WTC11 (cell line): Measurements from ENCODE around the gene POLR3G. TPM values are rescaled to one million over a fixed set of nuclear protein-coding genes. Genes with fewer than 3 reads are reported as not detected.

ENCODE experiments used
- ATAC-seq: fragments of 200-7000 bp; cut with Tn5 transposase; 2 replicates; pipeline ENCODE4 v1.10.0; 2021; ENCODE audit warnings: mild to moderate bottlenecking, moderate library complexity
- CTCF ChIA-PET: fragments of 300-600 bp; sonication (Branson Sonifier 250); formaldehyde crosslinking; loops from one replicate; lab custom pipeline; 2021; ENCODE audit warnings: antibody characterized with exemption; lab: Charles Lee
- POLR2A ChIA-PET: fragments of 350-600 bp; sonication (Branson Sonifier 250); formaldehyde crosslinking; loops from one replicate; lab custom pipeline; 2021; ENCODE audit warnings: antibody characterized with exemption; lab: Charles Lee
- DNase-seq: peaks from one replicate; pipeline ENCODE4 v3.0.0; 2021; ENCODE audit warnings: low spot score
- H3K27ac Mint-ChIP-seq: 2 replicates; pipeline ENCODE4 v1.8.0; 2021; ENCODE audit warnings: mixed read lengths
- H3K27me3 Mint-ChIP-seq: 2 replicates; pipeline ENCODE4 v1.8.0; 2021; ENCODE audit warnings: low read depth, mild to moderate bottlenecking, moderate library complexity, mixed read lengths
- H3K36me3 Mint-ChIP-seq: 2 replicates; pipeline ENCODE4 v1.8.0; 2021; ENCODE audit warnings: mixed read lengths
- H3K4me1 Mint-ChIP-seq: 2 replicates; pipeline ENCODE4 v1.8.0; 2022; ENCODE audit warnings: mixed read lengths
- H3K4me3 Mint-ChIP-seq: 2 replicates; pipeline ENCODE4 v1.8.0; 2021; ENCODE audit warnings: mild to moderate bottlenecking, moderate library complexity, mixed read lengths
- H3K9me3 Mint-ChIP-seq: 2 replicates; pipeline ENCODE4 v1.8.0; 2021; ENCODE audit warnings: mixed read lengths
- CTCF ChIP-seq: fragments of 200-600 bp; IDR thresholded peaks from 2 replicates; pipeline ENCODE4 v1.8.0; 2022; ENCODE audit warnings: antibody characterized with exemption
- FOXP1 ChIP-seq: sonication (generic); formaldehyde crosslinking; IDR thresholded peaks from 2 replicates; pipeline ENCODE4 v1.8.0; 2022; ENCODE audit warnings: missing genetic modification reagents, mild to moderate bottlenecking, moderate library complexity, borderline replicate concordance
- GABPB1 ChIP-seq: sonication (generic); formaldehyde crosslinking; IDR thresholded peaks from 2 replicates; pipeline ENCODE4 v1.8.1; 2023; ENCODE audit warnings: mild to moderate bottlenecking, missing genetic modification reagents
- NFATC4 ChIP-seq: fragments of 250-450 bp; sonication (Bioruptor Pico); IDR thresholded peaks from 2 replicates; pipeline ENCODE4 v1.9.0; 2021; ENCODE audit warnings: mild to moderate bottlenecking
- TP53 ChIP-seq: sonication (generic); formaldehyde crosslinking; IDR thresholded peaks from 2 replicates; pipeline ENCODE4 v1.8.1; 2023; ENCODE audit warnings: mild to moderate bottlenecking, missing genetic modification reagents
- USF1 ChIP-seq: sonication (generic); formaldehyde crosslinking; IDR thresholded peaks from 2 replicates; pipeline ENCODE4 v1.8.0; 2022; ENCODE audit warnings: mild to moderate bottlenecking, missing genetic modification reagents
- ZNF138 ChIP-seq: sonication (generic); formaldehyde crosslinking; conservative IDR thresholded peaks from 2 replicates; pipeline ENCODE4 v1.8.1; 2022; ENCODE audit warnings: mild to moderate bottlenecking, moderate library complexity, missing genetic modification reagents
- ZNF317 ChIP-seq: sonication (generic); formaldehyde crosslinking; IDR thresholded peaks from 2 replicates; pipeline ENCODE4 v1.8.1; 2023; ENCODE audit warnings: low read depth, mild to moderate bottlenecking, moderate library complexity, missing genetic modification reagents, borderline replicate concordance
- ZNF416 ChIP-seq: fragments of 250-450 bp; sonication (Bioruptor Pico); IDR thresholded peaks from 2 replicates; pipeline ENCODE4 v1.9.0; 2021; ENCODE audit warnings: mild to moderate bottlenecking, inconsistent platforms
- ZNF423 ChIP-seq: fragments of 250-450 bp; sonication (Bioruptor Pico); IDR thresholded peaks from 2 replicates; pipeline ENCODE4 v2.1.2; 2022; ENCODE audit warnings: mild to moderate bottlenecking, moderate library complexity
- total RNA-seq: library from RNA; stranded (reverse); gene quantifications from 3 replicates; pipeline ENCODE4 v1.2.3, GENCODE V29; 2021
- TF ChIP-seq, protein P1 (sequence below): sonication (generic); formaldehyde crosslinking; IDR thresholded peaks from 2 replicates; pipeline ENCODE4 v1.8.0; 2022; ENCODE audit warnings: mild to moderate bottlenecking, missing genetic modification reagents

Gene POLR3G
- total RNA-seq, 1 experiment from 2014 or later: 95.4 TPM

DNA sequence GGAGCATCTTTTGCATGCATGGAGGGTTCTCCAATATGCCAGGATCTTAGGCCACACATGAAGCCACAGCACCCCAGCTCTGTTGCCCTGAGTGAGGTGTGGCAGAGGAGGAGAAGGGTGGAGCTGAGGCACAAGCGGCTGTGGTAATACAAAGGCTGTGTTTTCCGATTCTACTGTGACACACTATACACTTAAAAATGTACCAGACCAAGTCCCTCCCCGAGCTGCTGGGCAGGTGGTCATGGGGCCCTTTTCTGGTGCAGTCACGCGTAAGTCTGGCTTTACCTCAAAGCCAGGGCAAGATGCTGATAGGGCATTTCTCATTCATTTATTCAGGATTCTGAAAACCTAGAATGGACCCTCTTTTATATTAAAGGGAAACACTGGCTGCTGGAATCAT, 87.7 kb downstream of the POLR3G start:
- no peaks in the 10 kb centered on the region for H3K27me3 Mint-ChIP-seq
- peaks cover 8% of the 10 kb centered on the region for H3K36me3 Mint-ChIP-seq
- DNase-seq (no peak), ATAC-seq (no peak)
- peak overlapping the region; percentile 46 for H3K4me3 Mint-ChIP-seq
- peaks cover 7% of the 10 kb centered on the region for H3K9me3 Mint-ChIP-seq
- CTCF ChIA-PET: interaction anchor here (1.0 kb wide), 1 partner anchor 42 kb away, joined by 4 read pairs; no protein-coding TSS in a partner anchor
- H3K4me1 Mint-ChIP-seq: peaks cover 63% of the 10 kb centered on the region
- POLR2A ChIA-PET: no interaction called here
- TF ChIP-seq ZNF416 (no peak), CTCF (no peak), TP53 (CRISPR knock-in tag) (no peak), ZNF138 (CRISPR knock-in tag) (no peak), ZNF423 (CRISPR knock-in tag) (no peak), NFATC4 (no peak), FOXP1 (CRISPR knock-in tag) (no peak), USF1 (no peak)
- TF ChIP-seq, protein P1, sequence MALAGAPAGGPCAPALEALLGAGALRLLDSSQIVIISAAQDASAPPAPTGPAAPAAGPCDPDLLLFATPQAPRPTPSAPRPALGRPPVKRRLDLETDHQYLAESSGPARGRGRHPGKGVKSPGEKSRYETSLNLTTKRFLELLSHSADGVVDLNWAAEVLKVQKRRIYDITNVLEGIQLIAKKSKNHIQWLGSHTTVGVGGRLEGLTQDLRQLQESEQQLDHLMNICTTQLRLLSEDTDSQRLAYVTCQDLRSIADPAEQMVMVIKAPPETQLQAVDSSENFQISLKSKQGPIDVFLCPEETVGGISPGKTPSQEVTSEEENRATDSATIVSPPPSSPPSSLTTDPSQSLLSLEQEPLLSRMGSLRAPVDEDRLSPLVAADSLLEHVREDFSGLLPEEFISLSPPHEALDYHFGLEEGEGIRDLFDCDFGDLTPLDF (CRISPR knock-in tag): no peak
- peak overlapping the region; percentile 81 for H3K27ac Mint-ChIP-seq

- Mint-ChIP-seq H3K4me1 (peaks cover 62% of the 10 kb centered on the region), H3K4me3 (peak overlapping the region; percentile 46), H3K36me3 (peaks cover 14% of the 10 kb centered on the region), H3K27ac (peak overlapping the region; percentile 42), H3K9me3 (peaks cover 10% of the 10 kb centered on the region), H3K27me3 (no peaks in the 10 kb centered on the region)
- TF ChIP-seq ZNF317 (CRISPR knock-in tag): 0 out of 2 replicates have a peak, but pooled peaks have one; percentile 7
- TF ChIP-seq GABPB1 (CRISPR knock-in tag): no peak
- ATAC-seq (no peak), DNase-seq (no peak)
- CTCF ChIA-PET: no interaction called here
- POLR2A ChIA-PET: no interaction called here
Observed at GRCh38 chr5:90563108-90563507, 88.4 kb downstream of the POLR3G start.

Other genes with a start within 250 kb of the POLR3G start
- gene CETN3, start 65.1 kb upstream of the POLR3G start, total RNA-seq: 42.2 to 49.0 TPM (median 48.5 TPM) in 3 replicates
- 5.9 to 6.4 TPM (median 6.3 TPM) in 3 replicates for gene MBLAC2, start 93 bp upstream of the POLR3G start, total RNA-seq
- 13.4 to 15.8 TPM (median 14.8 TPM) in 3 replicates for gene LYSMD3, start 54.7 kb downstream of the POLR3G start, total RNA-seq
- 69.5 to 74.5 TPM (median 69.8 TPM) in 3 replicates for gene ADGRV1, start 83.9 kb downstream of the POLR3G start, total RNA-seq